CD4-positive, CD25-positive, alpha-beta regulatory T cell (primary cell): ENCODE results near the gene TNNI3K. TPM values are rescaled to one million over a fixed set of nuclear protein-coding genes. Genes with fewer than 3 reads are reported as not detected.

Experiments
- ATAC-seq, 2 donors: fragments of 150-1000 bp; cut with Tn5 transposase; one replicate each; pipeline ENCODE4 v1.10.0; 2021; ENCODE audit warnings: low read depth in 2 of 2, moderate number of reproducible peaks in 2 of 2, moderate library complexity in 1 of 2
- DNase-seq, 3 donors: peaks; one replicate each; pipeline versions ENCODE4 v3.0.0 to v3.0.0-alpha.2; 2012 to 2022; ENCODE audit warnings: mixed read lengths in 1 of 3
- H3K27ac ChIP-seq: one replicate; pipeline ENCODE4 v1.7.0; 2013; ENCODE audit warnings: mild to moderate bottlenecking, low read length; ENCODE audit not compliant: insufficient read depth, poor library complexity, severe bottlenecking
- H3K27me3 ChIP-seq: one replicate; pipeline ENCODE4 v1.7.0; 2013; ENCODE audit warnings: low read length; ENCODE audit not compliant: control insufficient read depth, insufficient read depth
- H3K36me3 ChIP-seq: one replicate; pipeline ENCODE4 v1.7.0; 2013; ENCODE audit warnings: mild to moderate bottlenecking, low read length, moderate library complexity; ENCODE audit not compliant: control insufficient read depth, insufficient read depth
- H3K4me1 ChIP-seq: 2 replicates; pipeline ENCODE4 v1.7.0; 2013; ENCODE audit warnings: mild to moderate bottlenecking, low read length; ENCODE audit not compliant: insufficient read depth, control insufficient read depth, poor library complexity, severe bottlenecking
- H3K4me3 ChIP-seq: one replicate; pipeline ENCODE4 v1.7.0; 2013; ENCODE audit warnings: low read depth, mild to moderate bottlenecking, low read length, moderate library complexity
- H3K9me3 ChIP-seq, 2 experiments: 1 replicate in 1 of 2; 2 replicates in 1 of 2; pipeline ENCODE4 v1.7.0; 2013; ENCODE audit warnings: low read length in 2 of 2, mild to moderate bottlenecking in 1 of 2, moderate library complexity in 1 of 2; ENCODE audit not compliant: control insufficient read depth in 2 of 2
- H3K27ac Mint-ChIP-seq, 3 donors: one replicate each; pipeline ENCODE4 v1.8.0; 2020 to 2022; ENCODE audit warnings: mild to moderate bottlenecking in 3 of 3, mixed read lengths in 3 of 3, moderate library complexity in 2 of 3
- H3K27me3 Mint-ChIP-seq: one replicate; pipeline ENCODE4 v1.8.0; 2022; ENCODE audit warnings: mild to moderate bottlenecking, mixed read lengths
- H3K36me3 Mint-ChIP-seq: one replicate; pipeline ENCODE4 v1.8.0; 2020; ENCODE audit warnings: mixed read lengths
- H3K4me1 Mint-ChIP-seq, 4 donors: one replicate each; pipeline ENCODE4 v1.8.0; 2020 to 2022; ENCODE audit warnings: mixed read lengths in 4 of 4, mild to moderate bottlenecking in 1 of 4
- H3K4me3 Mint-ChIP-seq, 4 donors: one replicate each; pipeline ENCODE4 v1.8.0; 2020 to 2022; ENCODE audit warnings: mild to moderate bottlenecking in 4 of 4, mixed read lengths in 4 of 4, moderate library complexity in 3 of 4
- H3K9me3 Mint-ChIP-seq, 7 donors: one replicate each; pipeline ENCODE4 v1.8.0; 2020 to 2022; ENCODE audit warnings: mixed read lengths in 7 of 7, mild to moderate bottlenecking in 3 of 7, moderate library complexity in 2 of 7
- polyA plus RNA-seq, 4 donors: library from polyadenylated mRNA; unstranded; fragments of 300-500 nt; fragmentation: Illumina TruSeq; gene quantifications; one replicate each; pipeline ENCODE4 v1.2.3, GENCODE V29; 2021
- total RNA-seq: library from RNA; stranded (reverse); gene quantifications from one replicate; pipeline ENCODE4 v1.2.3, GENCODE V29; 2022

The TNNI3K gene
- total and polyA plus RNA-seq, 5 donors from 2014 or later = 0.41 TPM; not detected in 4

GRCh38 chr1:74215229-74215628 lies 20.0 kb upstream of the TNNI3K start:
- no peak overlapping the region for H3K27ac Mint-ChIP-seq
- ATAC-seq = no peak

GRCh38 chr1:74222701-74223100 lies 12.5 kb upstream of the TNNI3K start:
- Histone ChIP-seq H3K36me3 (no peaks in the 10 kb centered on the region), H3K27me3 (no peaks in the 10 kb centered on the region), H3K27ac (no peak overlapping the region), H3K4me1 (no peaks in the 10 kb centered on the region), H3K9me3 (peaks cover 9 to 26% of the 10 kb centered on the region in 2 experiments), H3K4me3 (no peak overlapping the region)
- Mint-ChIP-seq H3K9me3 (peaks cover 4 to 48% (median 8%) of the 10 kb centered on the region in 7 donors), H3K27ac (no peak overlapping the region), H3K4me3 (no peak overlapping the region), H3K4me1 (peaks cover 0 to 2% (median 0%) of the 10 kb centered on the region in 4 donors), H3K36me3 (peaks cover 21% of the 10 kb centered on the region), H3K27me3 (no peaks in the 10 kb centered on the region)
- no peak for DNase-seq
- no peak for ATAC-seq

More at GRCh38 chr1:74215229-74215628, 20.0 kb upstream of the TNNI3K start:
- H3K36me3 ChIP-seq = no peaks in the 10 kb centered on the region
- H3K27ac ChIP-seq = no peak overlapping the region
- peaks cover 3% of the 10 kb centered on the region for H3K36me3 Mint-ChIP-seq
- H3K4me3 Mint-ChIP-seq = no peak overlapping the region
- H3K9me3 Mint-ChIP-seq = peaks cover 0 to 4% (median 0%) of the 10 kb centered on the region in 7 donors
- no peaks in the 10 kb centered on the region for H3K4me1 ChIP-seq
- no peaks in the 10 kb centered on the region for H3K9me3 ChIP-seq
- H3K4me3 ChIP-seq = no peak overlapping the region
- H3K27me3 ChIP-seq = no peaks in the 10 kb centered on the region
- H3K27me3 Mint-ChIP-seq = no peaks in the 10 kb centered on the region
- DNase-seq = no peak
- H3K4me1 Mint-ChIP-seq = peaks cover 0 to 3% (median 2%) of the 10 kb centered on the region in 4 donors

- H3K27ac ChIP-seq = no peak overlapping the region
- H3K27me3 ChIP-seq = no peaks in the 10 kb centered on the region
- no peak overlapping the region for H3K4me3 ChIP-seq
- ATAC-seq (no peak), DNase-seq (no peak)
- peaks cover 0 to 2% (median 0%) of the 10 kb centered on the region in 4 donors for H3K4me1 Mint-ChIP-seq
- H3K27me3 Mint-ChIP-seq = no peaks in the 10 kb centered on the region
- no peaks in the 10 kb centered on the region for H3K4me1 ChIP-seq
- no peaks in the 10 kb centered on the region for H3K36me3 ChIP-seq
- H3K4me3 Mint-ChIP-seq = no peak overlapping the region
- H3K9me3 Mint-ChIP-seq = peaks cover 4 to 52% (median 8%) of the 10 kb centered on the region in 7 donors
- peaks cover 9 to 31% of the 10 kb centered on the region in 2 experiments for H3K9me3 ChIP-seq
- no peak overlapping the region for H3K27ac Mint-ChIP-seq
- H3K36me3 Mint-ChIP-seq = peaks cover 21% of the 10 kb centered on the region
Observed at GRCh38 chr1:74223453-74223852, 11.7 kb upstream of the TNNI3K start.

GRCh38 chr1:74236440-74236839 lies 1.3 kb downstream of the TNNI3K start:
- Histone ChIP-seq H3K27ac (no peak overlapping the region), H3K9me3 (no peaks in the 10 kb centered on the region), H3K4me3 (no peak overlapping the region), H3K36me3 (no peaks in the 10 kb centered on the region), H3K4me1 (no peaks in the 10 kb centered on the region), H3K27me3 (no peaks in the 10 kb centered on the region)
- H3K36me3 Mint-ChIP-seq = peaks cover 6% of the 10 kb centered on the region
- H3K9me3 Mint-ChIP-seq = peaks cover 0 to 7% (median 3%) of the 10 kb centered on the region in 7 donors
- H3K27ac Mint-ChIP-seq = no peak overlapping the region
- DNase-seq = no peak
- no peak for ATAC-seq
- no peak overlapping the region for H3K4me3 Mint-ChIP-seq
- no peaks in the 10 kb centered on the region for H3K4me1 Mint-ChIP-seq
- no peaks in the 10 kb centered on the region for H3K27me3 Mint-ChIP-seq

- Histone ChIP-seq H3K4me1 (no peaks in the 10 kb centered on the region), H3K9me3 (no peaks in the 10 kb centered on the region), H3K36me3 (no peaks in the 10 kb centered on the region), H3K27me3 (no peaks in the 10 kb centered on the region), H3K4me3 (no peak overlapping the region), H3K27ac (no peak overlapping the region)
- Mint-ChIP-seq H3K9me3 (peaks cover 0 to 6% (median 3%) of the 10 kb centered on the region in 7 donors), H3K36me3 (peaks cover 6% of the 10 kb centered on the region), H3K27ac (no peak overlapping the region), H3K4me1 (no peaks in the 10 kb centered on the region), H3K27me3 (no peaks in the 10 kb centered on the region), H3K4me3 (no peak overlapping the region)
- no peak for DNase-seq
- no peak for ATAC-seq
Observed at GRCh38 chr1:74237035-74237434, 1.8 kb downstream of the TNNI3K start.

GRCh38 chr1:74237787-74238186 lies 2.6 kb downstream of the TNNI3K start:
- Mint-ChIP-seq H3K4me1 (no peaks in the 10 kb centered on the region), H3K4me3 (no peak overlapping the region)

GRCh38 chr1:74245168-74245772 lies 10.1 kb downstream of the TNNI3K start:
- Mint-ChIP-seq H3K4me3 (no peak overlapping the region), H3K9me3 (peaks cover 0 to 2% (median 0%) of the 10 kb centered on the region in 7 donors), H3K4me1 (no peaks in the 10 kb centered on the region), H3K36me3 (no peaks in the 10 kb centered on the region), H3K27me3 (no peaks in the 10 kb centered on the region), H3K27ac (no peak overlapping the region)
- DNase-seq (no peak), ATAC-seq (no peak)
- H3K4me1 ChIP-seq = no peaks in the 10 kb centered on the region
- H3K36me3 ChIP-seq = no peaks in the 10 kb centered on the region
- H3K27ac ChIP-seq = no peak overlapping the region
- H3K9me3 ChIP-seq = no peaks in the 10 kb centered on the region
- no peak overlapping the region for H3K4me3 ChIP-seq
- no peaks in the 10 kb centered on the region for H3K27me3 ChIP-seq

More at GRCh38 chr1:74237787-74238186, 2.6 kb downstream of the TNNI3K start:
- Histone ChIP-seq H3K4me1 (no peaks in the 10 kb centered on the region), H3K36me3 (no peaks in the 10 kb centered on the region), H3K27me3 (no peaks in the 10 kb centered on the region), H3K4me3 (no peak overlapping the region), H3K27ac (no peak overlapping the region), H3K9me3 (no peaks in the 10 kb centered on the region)
- H3K27ac Mint-ChIP-seq = no peak overlapping the region
- no peak for ATAC-seq
- H3K36me3 Mint-ChIP-seq = peaks cover 6% of the 10 kb centered on the region
- H3K9me3 Mint-ChIP-seq = peaks cover 0 to 4% (median 0%) of the 10 kb centered on the region in 7 donors
- DNase-seq = no peak
- H3K27me3 Mint-ChIP-seq = no peaks in the 10 kb centered on the region

- Histone ChIP-seq H3K36me3 (no peaks in the 10 kb centered on the region), H3K27ac (no peak overlapping the region), H3K9me3 (no peaks in the 10 kb centered on the region), H3K4me1 (no peaks in the 10 kb centered on the region), H3K27me3 (no peaks in the 10 kb centered on the region), H3K4me3 (no peak overlapping the region)
- no peaks in the 10 kb centered on the region for H3K27me3 Mint-ChIP-seq
- no peak overlapping the region for H3K4me3 Mint-ChIP-seq
- H3K27ac Mint-ChIP-seq = no peak overlapping the region
- no peaks in the 10 kb centered on the region for H3K9me3 Mint-ChIP-seq
- H3K4me1 Mint-ChIP-seq = no peaks in the 10 kb centered on the region
- H3K36me3 Mint-ChIP-seq = no peaks in the 10 kb centered on the region
- DNase-seq (no peak), ATAC-seq (no peak)
Observed at GRCh38 chr1:74246315-74246714, 11.1 kb downstream of the TNNI3K start.
